ENCODE measurements around the gene F8A3. TPM values are rescaled to one million over a fixed set of nuclear protein-coding genes. Genes with fewer than 3 reads are reported as not detected.

Gene F8A3

DNA sequence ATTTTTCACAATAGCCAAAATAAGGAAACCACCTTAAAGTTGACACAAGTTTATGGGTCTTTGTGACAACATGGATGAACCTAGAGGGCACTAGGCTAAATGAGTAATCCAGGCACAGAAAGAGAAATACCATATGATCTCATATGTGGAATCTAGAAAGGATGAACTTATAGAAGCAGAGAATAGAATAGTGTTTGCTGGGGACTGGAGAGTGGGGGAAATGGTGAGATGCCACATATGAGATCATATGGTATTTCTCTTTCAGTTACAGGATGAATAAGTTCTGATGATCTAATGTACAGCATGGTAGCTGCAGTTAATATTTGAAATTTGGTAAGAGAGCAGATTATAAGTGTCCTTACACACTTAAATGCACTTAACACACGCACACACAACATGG, 40.7 kb downstream of the F8A3 start:
- H4K8ac ChIP-seq (ENCODE audit: low read depth, low read length), result no peak overlapping the region
- no peak overlapping the region for H3K23ac ChIP-seq (ENCODE audit: low read length)
- H3K9ac ChIP-seq (ENCODE audit: low read length), result no peak overlapping the region
- H3K79me1 ChIP-seq (ENCODE audit: low read length), result no peaks in the 10 kb centered on the region
- no peaks in the 10 kb centered on the region for H3K79me2 ChIP-seq (ENCODE audit: control insufficient read depth, insufficient read depth, low read length)
- H3K18ac ChIP-seq (ENCODE audit: low read length), result no peak overlapping the region
- no peak overlapping the region for H2BK120ac ChIP-seq (ENCODE audit: low read depth, low read length)
- DNase-seq, result no peak
- H3K4me3 ChIP-seq (ENCODE audit: low read length), result no peak overlapping the region
- H3K56ac ChIP-seq (ENCODE audit: low read length), result no peak overlapping the region
- no peak overlapping the region for H3K4me2 ChIP-seq (ENCODE audit: low read length)
- no peak overlapping the region for H4K5ac ChIP-seq (ENCODE audit: low read length)
- H3K4me1 ChIP-seq (ENCODE audit: control insufficient read depth, low read depth, low read length), result no peaks in the 10 kb centered on the region
- H2BK5ac ChIP-seq (ENCODE audit: low read length), result no peak overlapping the region
- no CpG with 5 or more reads among the region's 1 CpG for WGBS (ENCODE audit: extremely low coverage, insufficient coverage, low lambda C conversion rate)
- H3K36me3 ChIP-seq (ENCODE audit: control insufficient read depth, insufficient read depth, low read length), result no peaks in the 10 kb centered on the region
- H3K4ac ChIP-seq (ENCODE audit: low read depth, low read length), result no peak overlapping the region
- H2BK15ac ChIP-seq (replicated peaks; ENCODE audit: low read depth), result no peak overlapping the region
- no peak overlapping the region for H2AK5ac ChIP-seq (ENCODE audit: low read length)
- H3K27ac ChIP-seq (ENCODE audit: low read depth, low read length), result no peak overlapping the region
- no peaks in the 10 kb centered on the region for H3K27me3 ChIP-seq (ENCODE audit: insufficient read depth, low read length, poor library complexity)

Small RNAs within 50 kb of the gene (small RNA-seq; reads per million reads assigned to genes)
- gene MIR1184-3 (ENCODE audit: insufficient read depth), result not detected
